Kidney epithelial cell (primary cell): ENCODE data around the gene OSGIN1. TPM values are rescaled to one million over a fixed set of nuclear protein-coding genes. Genes with fewer than 3 reads are reported as not detected.

ENCODE experiments used
- DNase-seq: peaks from one replicate; pipeline ENCODE4 v3.0.0-alpha.2; 2010; ENCODE audit warnings: low read depth
- H3K27me3 ChIP-seq: 2 replicates; pipeline ENCODE4 v1.6.0; 2011; ENCODE audit warnings: low read length; ENCODE audit not compliant: control insufficient read depth, insufficient read depth
- H3K36me3 ChIP-seq: 2 replicates; pipeline ENCODE4 v1.5.1; 2011; ENCODE audit warnings: low read length; ENCODE audit not compliant: control insufficient read depth, insufficient read depth
- H3K4me3 ChIP-seq: 2 replicates; pipeline ENCODE4 v1.5.1; 2011; ENCODE audit warnings: low read depth, mild to moderate bottlenecking, control low read depth, low read length
- total RNA-seq: library from RNA; depleted of rRNA; stranded (reverse); fragments of >200 nt; gene quantifications from 2 replicates; pipeline ENCODE4 v1.2.3, GENCODE V29; 2015
- TF ChIP-seq, protein P1 (sequence below): IDR thresholded peaks from 2 replicates; pipeline ENCODE4 v1.5.1; 2011; ENCODE audit warnings: mild to moderate bottlenecking, moderate library complexity, low read length, control low read depth, inconsistent platforms; ENCODE audit not compliant: insufficient read depth, poor library complexity, severe bottlenecking

The OSGIN1 gene
- total RNA-seq, 1 donor from 2014 or later, result 8.0 TPM

- TF ChIP-seq, protein P1, sequence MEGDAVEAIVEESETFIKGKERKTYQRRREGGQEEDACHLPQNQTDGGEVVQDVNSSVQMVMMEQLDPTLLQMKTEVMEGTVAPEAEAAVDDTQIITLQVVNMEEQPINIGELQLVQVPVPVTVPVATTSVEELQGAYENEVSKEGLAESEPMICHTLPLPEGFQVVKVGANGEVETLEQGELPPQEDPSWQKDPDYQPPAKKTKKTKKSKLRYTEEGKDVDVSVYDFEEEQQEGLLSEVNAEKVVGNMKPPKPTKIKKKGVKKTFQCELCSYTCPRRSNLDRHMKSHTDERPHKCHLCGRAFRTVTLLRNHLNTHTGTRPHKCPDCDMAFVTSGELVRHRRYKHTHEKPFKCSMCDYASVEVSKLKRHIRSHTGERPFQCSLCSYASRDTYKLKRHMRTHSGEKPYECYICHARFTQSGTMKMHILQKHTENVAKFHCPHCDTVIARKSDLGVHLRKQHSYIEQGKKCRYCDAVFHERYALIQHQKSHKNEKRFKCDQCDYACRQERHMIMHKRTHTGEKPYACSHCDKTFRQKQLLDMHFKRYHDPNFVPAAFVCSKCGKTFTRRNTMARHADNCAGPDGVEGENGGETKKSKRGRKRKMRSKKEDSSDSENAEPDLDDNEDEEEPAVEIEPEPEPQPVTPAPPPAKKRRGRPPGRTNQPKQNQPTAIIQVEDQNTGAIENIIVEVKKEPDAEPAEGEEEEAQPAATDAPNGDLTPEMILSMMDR, result no peak
- peaks cover 17% of the 10 kb centered on the region for H3K27me3 ChIP-seq
- H3K36me3 ChIP-seq, result no peaks in the 10 kb centered on the region
Observed at GRCh38 chr16:84007965-84008364, 54.9 kb downstream of the OSGIN1 start.

GRCh38 chr16:84009282-84009681 lies 56.2 kb downstream of the OSGIN1 start:
- TF ChIP-seq, protein P1, result no peak
- Histone ChIP-seq H3K36me3 (no peaks in the 10 kb centered on the region), H3K4me3 (no peak overlapping the region), H3K27me3 (peaks cover 14% of the 10 kb centered on the region)
- DNase-seq, result no peak

More at GRCh38 chr16:84007965-84008364, 54.9 kb downstream of the OSGIN1 start:
- no peak for DNase-seq
- no peak overlapping the region for H3K4me3 ChIP-seq

DNA sequence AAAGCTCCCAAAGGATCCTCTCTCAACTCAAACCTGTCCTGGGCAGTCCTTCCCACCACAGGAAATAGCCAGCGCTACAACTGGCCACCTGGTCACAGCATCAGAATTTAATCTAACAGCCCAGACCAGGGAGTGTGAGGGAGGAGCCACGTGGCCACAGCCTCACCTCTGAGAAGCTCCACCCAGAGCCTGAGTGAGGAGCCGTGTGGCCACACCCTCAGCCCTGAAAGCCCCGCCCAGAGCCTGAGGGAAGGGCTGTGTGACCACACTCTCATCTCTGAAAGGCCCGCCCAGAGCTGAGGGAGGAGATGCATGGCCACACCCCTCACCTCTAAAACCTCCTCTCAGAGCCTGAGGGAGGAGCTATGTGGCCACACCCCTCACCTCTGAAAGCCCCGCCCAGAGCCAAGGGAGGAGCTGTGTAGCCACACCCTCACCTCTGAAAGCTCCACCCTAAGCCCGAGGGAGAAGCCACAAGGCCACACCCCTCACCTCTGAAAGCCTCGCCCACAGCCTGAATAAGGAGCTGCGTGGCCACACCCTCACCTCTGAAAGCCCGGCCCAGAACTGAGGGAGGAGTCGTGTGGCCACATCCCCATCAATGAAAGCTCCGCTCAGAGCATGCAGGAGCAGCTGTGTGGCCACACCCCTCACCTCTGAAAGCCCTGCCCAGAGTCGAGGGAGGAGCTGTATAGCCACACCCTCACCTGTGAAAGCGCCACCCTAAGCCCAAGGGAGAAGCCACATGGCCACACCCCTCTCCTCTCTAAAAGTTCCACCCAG lies 60.9 kb downstream of the OSGIN1 start:
- peaks cover 2% of the 10 kb centered on the region for H3K27me3 ChIP-seq
- TF ChIP-seq, protein P1, result no peak
- DNase-seq, result peak; percentile 23
- H3K4me3 ChIP-seq, result no peak overlapping the region
- H3K36me3 ChIP-seq, result no peaks in the 10 kb centered on the region

- no peak for DNase-seq
- no peaks in the 10 kb centered on the region for H3K36me3 ChIP-seq
- no peak overlapping the region for H3K4me3 ChIP-seq
- TF ChIP-seq, protein P1, result no peak
- H3K27me3 ChIP-seq, result no peaks in the 10 kb centered on the region
Observed at GRCh38 chr16:84014570-84015327, 61.7 kb downstream of the OSGIN1 start.

GRCh38 chr16:84015399-84015798 lies 62.4 kb downstream of the OSGIN1 start:
- Histone ChIP-seq H3K27me3 (no peaks in the 10 kb centered on the region), H3K36me3 (no peaks in the 10 kb centered on the region), H3K4me3 (no peak overlapping the region)
- TF ChIP-seq, protein P1, result no peak
- no peak for DNase-seq

Other genes with a start within 250 kb of the OSGIN1 start
- gene HSBP1, start 145.3 kb upstream of the OSGIN1 start, total RNA-seq, result 22.0 and 22.1 TPM in 2 replicates
- 3.4 and 3.5 TPM in 2 replicates for gene MLYCD, start 54.1 kb upstream of the OSGIN1 start, total RNA-seq
- not detected in 2 replicates for gene NECAB2, start 15.0 kb downstream of the OSGIN1 start, total RNA-seq
- gene SLC38A8, start 89.6 kb downstream of the OSGIN1 start, total RNA-seq, result not detected in 2 replicates
- 70.9 and 86.5 TPM in 2 replicates for gene MBTPS1, start 163.7 kb downstream of the OSGIN1 start, total RNA-seq
- gene HSDL1, start 191.9 kb downstream of the OSGIN1 start, total RNA-seq, result 35.8 and 37.9 TPM in 2 replicates
- gene DNAAF1, start 192.1 kb downstream of the OSGIN1 start, total RNA-seq, result not detected in 2 replicates
- gene TAF1C, start 233.8 kb downstream of the OSGIN1 start, total RNA-seq, result 23.9 and 34.6 TPM in 2 replicates
- gene ADAD2, start 237.9 kb downstream of the OSGIN1 start, total RNA-seq, result not detected in 2 replicates